ENCODE data around the gene RNF151.

DNA sequence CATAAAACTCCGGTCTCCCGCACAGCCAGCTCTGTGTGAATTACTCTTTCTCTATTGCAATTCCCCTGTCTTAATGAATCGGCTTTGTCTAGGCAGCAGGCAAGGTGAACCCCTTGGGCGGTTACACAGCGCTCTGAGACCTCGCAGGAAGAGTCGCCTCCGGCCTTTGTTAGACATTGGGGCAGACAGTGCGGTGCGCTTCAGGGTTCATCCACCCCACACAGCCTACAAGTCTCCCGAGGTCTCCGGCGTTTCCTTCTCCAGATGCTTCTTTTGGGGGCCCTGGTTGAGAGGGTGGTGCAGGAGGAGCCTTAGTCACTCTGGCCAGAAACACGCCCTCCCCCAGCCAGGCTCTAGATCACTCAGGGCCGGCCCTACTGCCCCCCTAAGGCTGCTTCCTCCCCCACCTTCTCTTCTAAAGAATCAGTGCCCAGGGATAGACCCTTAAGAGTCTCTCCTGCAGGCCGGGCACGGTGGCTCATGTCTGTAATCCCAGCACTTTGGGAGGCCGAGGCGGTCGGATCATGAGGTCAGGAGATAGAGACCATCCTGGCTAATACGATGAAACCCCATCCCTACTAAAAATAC is 21.9 kb upstream of the RNF151 start:
- TF ChIP-seq, protein P1, sequence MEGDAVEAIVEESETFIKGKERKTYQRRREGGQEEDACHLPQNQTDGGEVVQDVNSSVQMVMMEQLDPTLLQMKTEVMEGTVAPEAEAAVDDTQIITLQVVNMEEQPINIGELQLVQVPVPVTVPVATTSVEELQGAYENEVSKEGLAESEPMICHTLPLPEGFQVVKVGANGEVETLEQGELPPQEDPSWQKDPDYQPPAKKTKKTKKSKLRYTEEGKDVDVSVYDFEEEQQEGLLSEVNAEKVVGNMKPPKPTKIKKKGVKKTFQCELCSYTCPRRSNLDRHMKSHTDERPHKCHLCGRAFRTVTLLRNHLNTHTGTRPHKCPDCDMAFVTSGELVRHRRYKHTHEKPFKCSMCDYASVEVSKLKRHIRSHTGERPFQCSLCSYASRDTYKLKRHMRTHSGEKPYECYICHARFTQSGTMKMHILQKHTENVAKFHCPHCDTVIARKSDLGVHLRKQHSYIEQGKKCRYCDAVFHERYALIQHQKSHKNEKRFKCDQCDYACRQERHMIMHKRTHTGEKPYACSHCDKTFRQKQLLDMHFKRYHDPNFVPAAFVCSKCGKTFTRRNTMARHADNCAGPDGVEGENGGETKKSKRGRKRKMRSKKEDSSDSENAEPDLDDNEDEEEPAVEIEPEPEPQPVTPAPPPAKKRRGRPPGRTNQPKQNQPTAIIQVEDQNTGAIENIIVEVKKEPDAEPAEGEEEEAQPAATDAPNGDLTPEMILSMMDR (conservative IDR thresholded peaks at IDR 0.05 in 1 of 2, IDR thresholded peaks at IDR 0.05 in 1 of 2; ENCODE audit: low read depth in 1 of 2, low read length in 2 of 2): no peak
- no peak for TF ChIP-seq EZH2 (IDR thresholded peaks at IDR 0.05; ENCODE audit: low read length, missing control alignments)
